Muscle layer of colon (tissue), 2 donors: ENCODE results near the gene HYAL1.
"Not testable (repeated sequence)": the region's sequence is repeated elsewhere in the genome, so short reads cannot be mapped to it uniquely, and the experiment has no call there.

Source experiments
- H3K27ac ChIP-seq: one replicate; pipeline ENCODE4 v1.7.0; 2013; ENCODE audit warnings: low read depth, mild to moderate bottlenecking, low read length, moderate library complexity
- H3K27me3 ChIP-seq, 2 donors: one replicate each; pipeline ENCODE4 v1.7.0; 2013; ENCODE audit warnings: low read length in 2 of 2, mild to moderate bottlenecking in 2 of 2; ENCODE audit not compliant: insufficient read depth in 2 of 2, control insufficient read depth in 1 of 2
- H3K36me3 ChIP-seq: one replicate; pipeline ENCODE4 v1.7.0; 2013; ENCODE audit warnings: mild to moderate bottlenecking, low read length; ENCODE audit not compliant: insufficient read depth
- H3K4me1 ChIP-seq: one replicate; pipeline ENCODE4 v1.7.0; 2013; ENCODE audit warnings: mild to moderate bottlenecking, low read length; ENCODE audit not compliant: insufficient read depth
- H3K4me3 ChIP-seq, 2 donors: one replicate each; pipeline ENCODE4 v1.7.0; 2013; ENCODE audit warnings: low read length in 2 of 2, low read depth in 1 of 2, mild to moderate bottlenecking in 1 of 2, moderate library complexity in 1 of 2
- H3K9ac ChIP-seq: one replicate; pipeline ENCODE4 v1.7.0; 2013; ENCODE audit warnings: low read length
- H3K9me3 ChIP-seq: one replicate; pipeline ENCODE4 v1.7.0; 2013; ENCODE audit warnings: mild to moderate bottlenecking, low read length
- donor health status: abdominal sarcoma.
- donor health status: Adenocarcinoma of cecum.

Gene HYAL1

GRCh38 chr3:50272911-50273688 lies 30.3 kb downstream of the HYAL1 start:
- H3K9me3 ChIP-seq, result no peaks in the 10 kb centered on the region
- H3K27ac ChIP-seq, result no peak overlapping the region
- peaks cover 27% of the 10 kb centered on the region for H3K4me1 ChIP-seq
- H3K9ac ChIP-seq, result no peak overlapping the region
- peaks cover 7% of the 10 kb centered on the region for H3K36me3 ChIP-seq
- H3K27me3 ChIP-seq, result peaks cover 0 to 11% of the 10 kb centered on the region in 2 donors
- H3K4me3 ChIP-seq, result peak overlapping the region; percentile 45 to 55

- not testable (repeated sequence) for H3K4me3 ChIP-seq, H3K36me3 ChIP-seq, H3K9ac ChIP-seq, H3K9me3 ChIP-seq, H3K27ac ChIP-seq
- Histone ChIP-seq H3K27me3 (peaks cover 0 to 11% of the 10 kb centered on the region in 2 donors), H3K4me1 (peaks cover 32% of the 10 kb centered on the region)
Measured at GRCh38 chr3:50272538-50272910, 30.9 kb downstream of the HYAL1 start.

GRCh38 chr3:50271314-50271936 lies 31.9 kb downstream of the HYAL1 start:
- Histone ChIP-seq H3K4me1 (peaks cover 36% of the 10 kb centered on the region), H3K4me3 (no peak overlapping the region), H3K27me3 (peaks cover 0 to 11% of the 10 kb centered on the region in 2 donors), H3K9ac (no peak overlapping the region), H3K36me3 (peaks cover 7% of the 10 kb centered on the region), H3K27ac (peak overlapping the region; percentile 17), H3K9me3 (no peaks in the 10 kb centered on the region)

- H3K36me3 ChIP-seq, result peaks cover 7% of the 10 kb centered on the region
- H3K4me3 ChIP-seq, result peak overlapping the region in 1 of 2 donors; percentile 79
- peaks cover 44% of the 10 kb centered on the region for H3K4me1 ChIP-seq
- no peak overlapping the region for H3K9ac ChIP-seq
- H3K27me3 ChIP-seq, result peaks cover 0 to 11% of the 10 kb centered on the region in 2 donors
- H3K9me3 ChIP-seq, result no peaks in the 10 kb centered on the region
- H3K27ac ChIP-seq, result peak overlapping the region; percentile 77
Measured at GRCh38 chr3:50270422-50271224, 32.8 kb downstream of the HYAL1 start.

GRCh38 chr3:50269977-50270413 lies 33.4 kb downstream of the HYAL1 start:
- H3K4me1 ChIP-seq, result peaks cover 51% of the 10 kb centered on the region
- H3K27ac ChIP-seq, result peak overlapping the region; percentile 77
- peak overlapping the region in 1 of 2 donors; percentile 79 for H3K4me3 ChIP-seq
- H3K9ac ChIP-seq, result no peak overlapping the region
- no peaks in the 10 kb centered on the region for H3K9me3 ChIP-seq
- H3K36me3 ChIP-seq, result peaks cover 7% of the 10 kb centered on the region
- H3K27me3 ChIP-seq, result peaks cover 0 to 6% of the 10 kb centered on the region in 2 donors

- Histone ChIP-seq H3K27ac (peak overlapping the region; percentile 77), H3K4me3 (peak overlapping the region; percentile 12 to 79), H3K9ac (peak overlapping the region; percentile 66), H3K4me1 (peaks cover 55% of the 10 kb centered on the region), H3K36me3 (peaks cover 7% of the 10 kb centered on the region), H3K27me3 (peaks cover 0 to under 1% of the 10 kb centered on the region in 2 donors), H3K9me3 (no peaks in the 10 kb centered on the region)
Measured at GRCh38 chr3:50269460-50269859, 33.9 kb downstream of the HYAL1 start.

- peak within 1 kb of the TSS; percentile 91 for H3K9ac ChIP-seq
- peak within 1 kb of the TSS; percentile 37 to 79 for H3K4me3 ChIP-seq
- H3K4me1 ChIP-seq, result peaks cover 61% of the 10 kb centered on the region
- H3K9me3 ChIP-seq, result no peaks in the 10 kb centered on the region
- H3K36me3 ChIP-seq, result peaks cover 7% of the 10 kb centered on the region
- H3K27ac ChIP-seq, result peak within 1 kb of the TSS; percentile 82
- H3K27me3 ChIP-seq, result no peaks in the 10 kb centered on the region
Measured at GRCh38 chr3:50268703-50269451, 34.5 kb downstream of the HYAL1 start, which contains the start of gene SEMA3B. SEMA3B (plus strand) TSS chr3:50269147; CDS start chr3:50269241, 94 bp downstream.

GRCh38 chr3:50268276-50268675 lies 35.1 kb downstream of the HYAL1 start:
- Histone ChIP-seq H3K4me3 (peak overlapping the region; percentile 37 to 79), H3K27me3 (no peaks in the 10 kb centered on the region), H3K9me3 (no peaks in the 10 kb centered on the region)

GRCh38 chr3:50267280-50267913 lies 36.0 kb downstream of the HYAL1 start:
- peaks cover 58% of the 10 kb centered on the region for H3K4me1 ChIP-seq
- H3K36me3 ChIP-seq, result peaks cover 7% of the 10 kb centered on the region
- peak overlapping the region; percentile 37 to 79 for H3K4me3 ChIP-seq
- H3K27me3 ChIP-seq, result no peaks in the 10 kb centered on the region
- H3K27ac ChIP-seq, result peak overlapping the region; percentile 82
- H3K9ac ChIP-seq, result peak overlapping the region; percentile 91
- H3K9me3 ChIP-seq, result no peaks in the 10 kb centered on the region

More at GRCh38 chr3:50268276-50268675, 35.1 kb downstream of the HYAL1 start:
- peaks cover 7% of the 10 kb centered on the region for H3K36me3 ChIP-seq
- H3K4me1 ChIP-seq, result peaks cover 61% of the 10 kb centered on the region
- peak overlapping the region; percentile 91 for H3K9ac ChIP-seq
- H3K27ac ChIP-seq, result peak overlapping the region; percentile 82

- Histone ChIP-seq H3K4me1 (peaks cover 58% of the 10 kb centered on the region), H3K9me3 (no peaks in the 10 kb centered on the region), H3K27me3 (no peaks in the 10 kb centered on the region), H3K9ac (peak overlapping the region; percentile 91), H3K27ac (peak overlapping the region; percentile 82), H3K4me3 (peak overlapping the region; percentile 37 to 79), H3K36me3 (peaks cover 7% of the 10 kb centered on the region)
Measured at GRCh38 chr3:50266836-50267235, 36.5 kb downstream of the HYAL1 start.
